Left ventricle myocardium inferior (tissue), 1 donor: ENCODE measurements around the gene KCNMA1. TPM values are rescaled to one million over a fixed set of nuclear protein-coding genes. Genes with fewer than 3 reads are reported as not detected.
A peak's percentile ranks its signal among the peaks of the same experiment; 100 is the strongest.

Experiments
- DNase-seq: peaks from one replicate; pipeline ENCODE4 v3.0.0-alpha.2; 2020
- H3K27ac ChIP-seq: fragments of 200-600 bp; replicated peaks from 2 replicates; pipeline ENCODE4 v1.8.0; 2021
- H3K27me3 ChIP-seq: fragments of 200-600 bp; 2 replicates; pipeline ENCODE4 v1.8.0; 2021; ENCODE audit warnings: low read depth
- H3K36me3 ChIP-seq: fragments of 200-600 bp; 2 replicates; pipeline ENCODE4 v1.8.0; 2021
- H3K4me1 ChIP-seq: fragments of 200-600 bp; 2 replicates; pipeline ENCODE4 v1.8.0; 2021
- H3K4me3 ChIP-seq: fragments of 200-600 bp; 2 replicates; pipeline ENCODE4 v1.8.0; 2021; ENCODE audit warnings: mild to moderate bottlenecking, moderate library complexity
- H3K9me3 ChIP-seq: fragments of 200-600 bp; replicated peaks from 2 replicates; pipeline ENCODE4 v1.8.0; 2021
- CTCF ChIP-seq: fragments of 200-600 bp; IDR thresholded peaks from 2 replicates; pipeline ENCODE4 v1.8.0; 2021; ENCODE audit warnings: antibody characterized with exemption, mild to moderate bottlenecking, borderline replicate concordance
- intact Hi-C: fragments of 100-400 bp; cut with micrococcal nuclease; formaldehyde crosslinking; loops from one replicate; pipeline ENCODE4 v1.11.0; 2022
- total RNA-seq: library from RNA; stranded (reverse); fragmentation: NEBNext Ultra II Directional; extraction: Animal tissue kit (Norgen Biotek cat#: 25700); gene quantifications from one replicate; pipeline ENCODE4 v1.2.1, GENCODE V29; 2021
- donor health status: DM: no; HTN: yes; CAD: no; lungs with severe emphysema.

KCNMA1 gene
- total RNA-seq, 1 donor from 2014 or later, result 1.8 TPM

GRCh38 chr10:76954838-76955237, 682.8 kb downstream of the KCNMA1 start:
- DNase-seq, result no peak
- H3K27ac ChIP-seq, result no peak overlapping the region
- no peak for TF ChIP-seq CTCF
- intact Hi-C loops, result no loop called here
- H3K36me3 ChIP-seq, result no peaks in the 10 kb centered on the region
- H3K4me3 ChIP-seq, result no peak overlapping the region
- no peaks in the 10 kb centered on the region for H3K4me1 ChIP-seq
- H3K9me3 ChIP-seq, result no peaks in the 10 kb centered on the region
- H3K27me3 ChIP-seq, result no peaks in the 10 kb centered on the region

GRCh38 chr10:76950354-76950753, 687.3 kb downstream of the KCNMA1 start:
- TF ChIP-seq CTCF, result no peak
- Histone ChIP-seq H3K4me3 (no peak overlapping the region), H3K36me3 (no peaks in the 10 kb centered on the region), H3K27ac (no peak overlapping the region), H3K27me3 (no peaks in the 10 kb centered on the region), H3K4me1 (peaks cover 6% of the 10 kb centered on the region), H3K9me3 (no peaks in the 10 kb centered on the region)
- intact Hi-C loops, result no loop called here
- DNase-seq, result no peak

GRCh38 chr10:76946270-76946669, 691.3 kb downstream of the KCNMA1 start:
- no peaks in the 10 kb centered on the region for H3K9me3 ChIP-seq
- no peaks in the 10 kb centered on the region for H3K36me3 ChIP-seq
- no peaks in the 10 kb centered on the region for H3K27me3 ChIP-seq
- peak overlapping the region; percentile 50 for H3K27ac ChIP-seq
- H3K4me1 ChIP-seq, result peaks cover 6% of the 10 kb centered on the region
- no peak for DNase-seq
- intact Hi-C loops, result no loop called here
- TF ChIP-seq CTCF, result no peak
- no peak overlapping the region for H3K4me3 ChIP-seq

- Histone ChIP-seq H3K9me3 (no peaks in the 10 kb centered on the region), H3K27ac (no peak overlapping the region), H3K4me1 (peaks cover 7% of the 10 kb centered on the region), H3K36me3 (no peaks in the 10 kb centered on the region), H3K4me3 (no peak overlapping the region), H3K27me3 (no peaks in the 10 kb centered on the region)
- TF ChIP-seq CTCF, result no peak
- intact Hi-C loops, result no loop called here
- DNase-seq, result no peak
These were observed 692.4 kb downstream of the KCNMA1 start for GRCh38 chr10:76945166-76945565.

GRCh38 chr10:76944640-76945039, 693.0 kb downstream of the KCNMA1 start:
- TF ChIP-seq CTCF, result no peak
- H3K4me1 ChIP-seq, result peaks cover 12% of the 10 kb centered on the region
- H3K27ac ChIP-seq, result no peak overlapping the region
- no peaks in the 10 kb centered on the region for H3K9me3 ChIP-seq
- intact Hi-C loops, result no loop called here
- H3K4me3 ChIP-seq, result no peak overlapping the region
- H3K36me3 ChIP-seq, result no peaks in the 10 kb centered on the region
- no peaks in the 10 kb centered on the region for H3K27me3 ChIP-seq
- DNase-seq, result no peak
